ENCODE data around the gene GP1BA. TPM values are rescaled to one million over a fixed set of nuclear protein-coding genes. Genes with fewer than 3 reads are reported as not detected.
A peak's percentile ranks its signal among the peaks of the same experiment; 100 is the strongest.

Gene GP1BA
- total RNA-seq, 4 donors from 2014 or later: not detected

- DNase-seq: no peak
- no peaks in the 10 kb centered on the region for H3K36me3 ChIP-seq
- intact Hi-C loops (cut with DNase I; ENCODE audit: low total_unique reads): no loop called here
Observed at GRCh38 chr17:4974115-4974670, 42.1 kb downstream of the GP1BA start.

GRCh38 chr17:4978726-4979125, 46.6 kb downstream of the GP1BA start:
- no peaks in the 10 kb centered on the region for H3K36me3 ChIP-seq
- H3K4me3 ChIP-seq: no peak overlapping the region
- H3K4me1 ChIP-seq: no peaks in the 10 kb centered on the region
- TF ChIP-seq POLR2A (IDR thresholded peaks at IDR 0.05): no peak
- no peak for TF ChIP-seq CTCF (IDR thresholded peaks at IDR 0.05)
- intact Hi-C loops (cut with DNase I; ENCODE audit: low total_unique reads): no loop called here
- no peak overlapping the region for H3K27ac ChIP-seq
- H3K27me3 ChIP-seq: no peaks in the 10 kb centered on the region
- no peaks in the 10 kb centered on the region for H3K9me3 ChIP-seq
- no peak for DNase-seq

More at GRCh38 chr17:4974115-4974670, 42.1 kb downstream of the GP1BA start:
- Histone ChIP-seq H3K4me1 (peaks cover 0 to 5% of the 10 kb centered on the region in 2 donors), H3K9me3 (no peaks in the 10 kb centered on the region), H3K4me3 (no peak overlapping the region), H3K27me3 (no peaks in the 10 kb centered on the region), H3K27ac (no peak overlapping the region)
- TF ChIP-seq CTCF (IDR thresholded peaks at IDR 0.05) (no peak), POLR2A (IDR thresholded peaks at IDR 0.05) (no peak)

- DNase-seq: peak in 1 of 2 donors; percentile 45
- TF ChIP-seq POLR2A (IDR thresholded peaks at IDR 0.05) (no peak), CTCF (IDR thresholded peaks at IDR 0.05) (peak; percentile 65 to 84 (median 72))
- H3K27ac ChIP-seq: no peak overlapping the region
- H3K4me3 ChIP-seq: no peak overlapping the region
- no peaks in the 10 kb centered on the region for H3K36me3 ChIP-seq
- intact Hi-C loops (cut with DNase I; ENCODE audit: low total_unique reads): no loop called here
- H3K27me3 ChIP-seq: no peaks in the 10 kb centered on the region
- no peaks in the 10 kb centered on the region for H3K9me3 ChIP-seq
- no peaks in the 10 kb centered on the region for H3K4me1 ChIP-seq
Observed at GRCh38 chr17:4980644-4981216, 48.7 kb downstream of the GP1BA start.

- Histone ChIP-seq H3K9me3 (no peaks in the 10 kb centered on the region), H3K27me3 (no peaks in the 10 kb centered on the region), H3K36me3 (no peaks in the 10 kb centered on the region), H3K4me1 (no peaks in the 10 kb centered on the region), H3K4me3 (no peak overlapping the region), H3K27ac (no peak overlapping the region)
- intact Hi-C loops (cut with DNase I; ENCODE audit: low total_unique reads): no loop called here
- DNase-seq: no peak
- TF ChIP-seq CTCF (IDR thresholded peaks at IDR 0.05) (no peak), POLR2A (IDR thresholded peaks at IDR 0.05) (no peak)
Observed at GRCh38 chr17:4982305-4982704, 50.2 kb downstream of the GP1BA start.

Small RNA genes lying within 50 kb of the gene (microRNA-seq; reads per million reads assigned to microRNA genes)
- gene MIR6864 (ENCODE audit: borderline microRNAs expressed, borderline replicate concordance) (not detected), gene MIR6865 (ENCODE audit: borderline microRNAs expressed, borderline replicate concordance) (not detected)

Small RNA genes lying within 50 kb of the gene (small RNA-seq; reads per million reads assigned to genes)
- gene MIR6864 (not detected), gene MIR6865 (not detected)

Other genes starting within 250 kb of the GP1BA start
- 10 to 100 TPM in 3 of 4 donors, 1 to 10 TPM in 1; 7.4 to 56.8 (median 35.8) TPM for gene PELP1, start 228.1 kb upstream of the GP1BA start, total RNA-seq
- gene ARRB2, start 221.6 kb upstream of the GP1BA start, total RNA-seq: 10 to 100 TPM; 11.6 to 48.5 (median 40.8) TPM
- 100 to 1,000 TPM in 1 of 4 donors, 10 to 100 TPM in 2, 1 to 10 TPM in 1; 2.9 to 209 (median 14.0) TPM for gene MED11, start 200.8 kb upstream of the GP1BA start, total RNA-seq
- under 1 TPM in 2 of 4 donors, not detected in 2; 0.58 to 0.69 TPM for gene ZMYND15, start 192.4 kb upstream of the GP1BA start, total RNA-seq
- gene CXCL16, start 192.3 kb upstream of the GP1BA start, total RNA-seq: 1 to 10 TPM; 1.0 to 9.1 (median 7.1) TPM
- not detected for gene TM4SF5, start 160.4 kb upstream of the GP1BA start, total RNA-seq
- gene VMO1, start 145.9 kb upstream of the GP1BA start, total RNA-seq: 1 to 10 TPM in 2 of 4 donors, not detected in 2; 1.3 to 2.2 TPM
- not detected for gene GLTPD2, start 143.3 kb upstream of the GP1BA start, total RNA-seq
- 10 to 100 TPM; 64.9 to 99.7 (median 87.3) TPM for gene PSMB6, start 136.1 kb upstream of the GP1BA start, total RNA-seq
- 10 to 100 TPM in 3 of 4 donors, 1 to 10 TPM in 1; 10.0 to 54.3 (median 25.1) TPM for gene PLD2, start 125.1 kb upstream of the GP1BA start, total RNA-seq
- gene MINK1, start 98.9 kb upstream of the GP1BA start, total RNA-seq: 10 to 100 TPM; 17.9 to 99.2 (median 27.9) TPM
- 1 to 10 TPM in 3 of 4 donors, not detected in 1; 2.9 to 6.6 (median 3.5) TPM for gene C17orf107, start 32.7 kb upstream of the GP1BA start, total RNA-seq
- gene CHRNE, start 29.2 kb upstream of the GP1BA start, total RNA-seq: under 1 TPM in 2 of 4 donors, not detected in 2; 0.79 to 0.83 TPM
- 10 to 100 TPM in 3 of 4 donors, 1 to 10 TPM in 1; 9.5 to 58.2 (median 42.9) TPM for gene SLC25A11, start 7.8 kb downstream of the GP1BA start, total RNA-seq
- 100 to 1,000 TPM in 1 of 4 donors, 10 to 100 TPM in 3; 14.8 to 100 (median 53.1) TPM for gene RNF167, start 8.0 kb downstream of the GP1BA start, total RNA-seq
- gene PFN1, start 16.3 kb downstream of the GP1BA start, total RNA-seq: 100 to 1,000 TPM; 170 to 396 (median 304) TPM
- 1 to 10 TPM in 3 of 4 donors, not detected in 1; 2.8 to 3.7 (median 3.6) TPM for gene ENO3, start 18.8 kb downstream of the GP1BA start, total RNA-seq
- gene SPAG7, start 35.5 kb downstream of the GP1BA start, total RNA-seq: 10 to 100 TPM; 18.4 to 58.3 (median 34.0) TPM
- 10 to 100 TPM in 3 of 4 donors, 1 to 10 TPM in 1; 7.3 to 80.8 (median 12.7) TPM for gene CAMTA2, start 55.4 kb downstream of the GP1BA start, total RNA-seq
- 1 to 10 TPM in 1 of 4 donors, not detected in 3; 3.4 TPM for gene INCA1, start 65.2 kb downstream of the GP1BA start, total RNA-seq
- 100 to 1,000 TPM in 1 of 4 donors, 10 to 100 TPM in 3; 22.9 to 140 (median 30.5) TPM for gene KIF1C, start 65.7 kb downstream of the GP1BA start, total RNA-seq
- under 1 TPM in 1 of 4 donors, not detected in 3; 0.55 TPM for gene SLC52A1, start 103.1 kb downstream of the GP1BA start, total RNA-seq
- gene ZFP3, start 146.2 kb downstream of the GP1BA start, total RNA-seq: 1 to 10 TPM; 1.5 to 8.6 (median 5.3) TPM
- gene ZNF232, start 179.6 kb downstream of the GP1BA start, total RNA-seq: 10 to 100 TPM in 1 of 4 donors, 1 to 10 TPM in 2, under 1 TPM in 1; 0.51 to 12.7 (median 6.1) TPM
- 1 to 10 TPM in 1 of 4 donors, under 1 TPM in 2, not detected in 1; 0.21 to 2.6 (median 0.97) TPM for gene USP6, start 183.8 kb downstream of the GP1BA start, total RNA-seq